NCI-H774 (cell line): ENCODE data around the gene CYP4F8.
"Not testable (repeated sequence)": the region's sequence is repeated elsewhere in the genome, so short reads cannot be mapped to it uniquely, and the experiment has no call there.

Experiments used
- DNase-seq: peaks from one replicate; lab custom pipeline; 2025; lab: John Stamatoyannopoulos, UW

Gene CYP4F8

DNA sequence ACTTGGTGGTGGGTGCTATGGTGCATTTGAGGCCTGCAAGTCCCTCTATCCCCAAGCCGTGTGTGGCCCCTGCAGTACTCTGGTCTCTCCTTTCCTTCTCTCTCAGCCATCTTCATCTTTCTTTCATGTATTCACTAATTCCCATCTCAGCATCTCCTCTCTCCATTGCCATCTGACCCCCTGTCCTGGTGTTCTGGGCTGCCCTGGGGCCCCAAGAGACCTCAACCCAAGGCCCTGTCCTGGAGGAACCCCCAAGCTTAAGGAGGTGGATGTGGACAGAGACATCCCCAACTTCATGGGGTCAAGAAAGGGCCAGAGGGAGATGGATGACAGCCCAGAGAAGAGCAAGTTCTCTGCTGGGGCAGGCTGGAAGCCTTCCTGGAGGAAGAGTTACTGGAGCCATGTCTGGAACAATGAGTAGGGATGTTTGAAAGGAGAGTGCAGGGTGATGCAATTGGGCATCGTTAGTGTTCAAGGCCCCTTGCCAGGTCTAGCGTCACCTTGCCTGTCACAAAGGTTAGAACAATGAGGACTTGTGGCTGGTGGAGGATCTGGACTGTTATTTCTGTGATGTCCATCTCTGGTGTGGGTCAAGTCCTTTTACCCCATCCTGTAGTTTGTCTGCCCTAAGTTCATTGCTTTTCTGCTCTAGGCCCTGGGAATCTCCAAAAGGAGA, 29.2 kb downstream of the CYP4F8 start:
- DNase-seq, result no peak

DNA sequence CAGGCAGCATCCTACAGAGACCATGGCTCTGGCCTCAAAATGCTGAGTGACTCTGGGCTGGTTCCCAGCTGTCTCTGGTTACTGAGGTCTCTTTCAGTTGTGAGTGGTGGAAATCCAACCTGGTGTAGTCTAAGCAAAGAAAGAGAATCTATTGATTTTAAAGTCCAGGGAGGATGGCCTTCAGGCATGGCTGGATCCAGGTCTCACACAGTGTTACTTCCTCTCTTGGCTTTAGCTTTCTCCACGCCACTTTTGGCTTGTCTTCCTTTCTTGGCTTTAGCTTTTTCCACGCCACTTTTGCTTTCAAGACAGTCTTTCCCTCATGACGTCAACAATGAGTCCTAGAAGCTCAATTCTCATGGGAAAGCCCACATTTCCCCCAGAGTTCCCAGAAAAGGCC, 29.8 kb downstream of the CYP4F8 start:
- no peak for DNase-seq

DNA sequence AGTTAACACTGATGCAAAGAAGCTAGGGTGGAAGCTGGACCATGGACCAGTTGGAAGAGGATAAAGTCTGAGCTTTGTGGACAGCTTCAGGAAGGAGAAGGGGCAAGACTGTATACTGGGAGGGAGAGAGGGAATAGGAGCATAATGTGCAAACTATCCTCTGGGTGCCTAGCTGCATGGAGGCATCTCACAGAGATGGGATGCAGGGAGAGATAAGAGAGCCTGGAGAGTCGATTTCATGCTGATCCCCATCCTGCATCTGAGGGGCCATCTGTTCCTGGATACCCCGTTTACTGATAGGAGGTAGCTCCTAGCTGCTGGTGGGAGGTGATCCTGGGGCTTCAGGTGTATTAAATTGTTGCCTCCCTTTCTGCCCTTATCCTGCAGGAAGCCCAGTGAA, 34.5 kb downstream of the CYP4F8 start:
- DNase-seq, result no peak

DNA sequence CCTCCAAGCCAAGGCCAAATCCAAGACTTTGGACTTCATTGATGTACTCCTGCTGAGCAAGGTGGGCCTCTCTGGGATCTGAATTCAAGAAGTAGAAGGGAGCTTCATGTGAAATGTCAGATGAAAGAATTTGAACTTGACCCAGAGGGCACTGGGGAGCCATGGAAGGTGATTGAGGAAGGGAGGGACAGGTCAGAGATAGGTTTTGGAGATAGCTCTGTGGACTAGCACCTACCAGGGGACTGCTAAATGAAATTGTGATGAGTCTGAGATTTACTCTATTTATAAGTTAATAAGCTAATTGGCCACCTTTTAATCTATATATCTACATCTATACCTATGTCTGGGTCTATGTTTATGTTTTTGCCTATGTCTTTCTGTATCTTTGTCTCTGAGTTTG, 35.1 kb downstream of the CYP4F8 start:
- DNase-seq, result not testable (repeated sequence)

DNA sequence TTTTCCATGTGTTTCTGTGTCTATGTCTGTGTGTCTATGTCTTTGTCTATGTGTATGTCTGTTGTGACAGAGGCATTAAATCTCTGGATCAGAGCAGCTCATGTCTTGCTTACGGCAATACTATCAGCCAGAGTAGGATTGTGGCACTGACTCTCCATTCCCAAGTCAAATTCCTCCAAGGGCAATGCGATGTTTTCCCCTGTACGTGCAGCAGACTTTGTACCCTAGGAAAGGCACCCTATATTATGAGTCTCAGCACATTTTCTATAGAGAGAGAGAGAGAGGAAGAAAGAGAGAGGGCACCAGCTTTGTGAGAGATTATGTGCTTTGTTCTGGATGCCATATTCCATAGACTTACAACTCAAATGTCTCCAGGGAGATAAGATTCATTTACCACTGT, 36.8 kb downstream of the CYP4F8 start:
- DNase-seq, result no peak

DNA sequence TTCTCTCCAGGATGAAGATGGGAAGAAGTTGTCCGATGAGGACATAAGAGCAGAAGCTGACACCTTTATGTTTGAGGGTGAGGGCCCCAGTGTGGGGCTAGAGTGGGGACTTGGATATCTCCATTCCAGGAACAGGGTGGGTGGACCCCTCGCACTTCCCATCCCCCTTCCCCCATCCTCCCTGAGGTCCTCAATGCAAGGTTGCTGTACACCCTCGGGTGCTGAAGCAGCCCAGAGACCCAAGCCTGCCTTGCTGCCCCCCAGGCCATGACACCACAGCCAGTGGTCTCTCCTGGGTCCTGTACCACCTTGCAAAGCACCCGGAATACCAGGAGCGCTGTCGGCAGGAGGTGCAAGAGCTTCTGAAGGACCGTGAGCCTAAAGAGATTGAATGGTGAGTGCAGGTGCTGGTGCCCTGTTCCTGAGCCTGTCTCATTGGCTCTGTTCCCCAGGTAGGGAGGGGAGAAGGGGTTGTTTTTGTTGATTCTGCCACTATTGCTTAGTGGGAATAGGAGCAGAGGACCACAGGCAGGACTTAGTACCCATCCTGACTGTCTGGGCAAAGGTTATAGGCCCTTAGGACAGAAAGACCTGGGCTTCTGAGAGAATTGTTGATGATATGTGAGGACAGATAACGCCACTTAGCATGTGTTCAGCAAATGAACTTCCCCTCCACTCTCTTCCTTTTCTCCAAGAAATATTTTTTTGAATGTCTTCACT, 37.7 kb downstream of the CYP4F8 start:
- no peak for DNase-seq

DNA sequence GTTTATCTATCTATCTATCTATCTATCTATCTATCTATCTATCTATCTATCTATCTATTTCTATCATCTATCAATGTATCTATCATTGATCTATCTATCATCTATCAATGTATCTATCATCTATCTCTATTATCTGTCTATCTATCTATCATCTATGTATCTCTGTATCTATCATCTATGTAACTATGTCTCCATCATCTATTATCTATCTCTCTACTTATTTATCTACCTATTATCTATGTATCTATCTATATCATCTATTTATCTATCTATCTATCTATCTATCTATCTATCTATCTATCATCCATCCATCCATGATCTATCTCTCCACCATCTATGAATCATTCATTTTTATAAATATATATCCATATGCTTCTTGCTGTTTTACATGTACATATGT, 41.4 kb downstream of the CYP4F8 start:
- DNase-seq, result no peak

DNA sequence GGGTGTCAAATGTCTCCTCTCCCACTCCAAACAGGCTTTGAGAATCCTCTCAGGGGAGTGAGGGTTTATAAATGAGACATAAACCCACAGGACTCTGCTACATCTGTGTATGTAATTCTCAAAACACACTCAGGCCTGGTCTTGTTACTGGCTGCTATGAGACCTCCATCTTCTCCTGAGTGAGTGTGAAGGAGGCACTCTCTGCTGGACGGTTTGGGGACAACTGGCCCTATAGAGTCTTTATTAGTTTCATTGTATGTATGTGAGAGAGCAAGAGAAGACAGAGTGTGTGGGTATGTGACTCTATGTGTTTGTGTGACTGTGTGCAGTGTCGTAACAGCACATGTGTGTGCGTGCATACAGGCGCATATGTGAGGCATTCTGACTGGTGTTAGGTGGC, 48.2 kb downstream of the CYP4F8 start:
- no peak for DNase-seq

DNA sequence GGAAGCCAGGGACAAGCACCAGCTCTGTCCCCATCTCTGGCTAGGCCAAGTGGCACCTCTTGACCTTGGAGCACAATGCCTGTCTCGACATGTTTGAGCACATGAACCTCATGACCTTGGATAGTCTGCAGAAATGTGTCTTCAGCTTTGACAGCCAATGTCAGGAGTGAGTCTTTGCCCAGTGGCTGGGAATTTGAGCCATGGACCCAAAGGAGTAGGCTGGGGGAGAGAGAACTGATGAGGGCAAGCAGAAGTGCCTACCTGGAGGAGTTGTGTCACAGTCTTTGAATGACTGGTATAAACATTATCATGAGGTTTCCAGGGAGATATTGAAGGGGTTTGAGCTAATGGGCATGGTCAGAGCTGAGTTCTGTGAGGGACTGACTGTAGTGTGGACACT, 51.2 kb downstream of the CYP4F8 start:
- no peak for DNase-seq

DNA sequence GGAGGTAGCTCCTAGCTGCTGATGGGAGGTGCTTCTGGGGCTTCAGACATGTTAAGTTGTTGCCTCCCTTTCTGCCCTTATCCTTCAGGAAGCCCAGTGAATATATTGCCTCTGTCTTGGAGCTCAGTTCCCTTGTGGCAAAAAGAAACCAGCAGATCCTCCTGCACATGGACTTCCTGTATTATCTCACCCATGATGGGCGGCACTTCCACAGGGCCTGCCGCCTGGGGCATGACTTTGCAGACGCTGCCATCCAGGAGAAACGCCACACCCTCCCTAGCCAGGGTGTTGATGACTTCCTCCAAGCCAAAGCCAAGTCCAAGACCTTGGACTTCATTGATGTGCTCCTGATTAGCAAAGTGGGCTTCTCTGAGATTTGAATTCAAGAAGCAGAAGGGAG, 51.9 kb downstream of the CYP4F8 start:
- DNase-seq, result no peak

DNA sequence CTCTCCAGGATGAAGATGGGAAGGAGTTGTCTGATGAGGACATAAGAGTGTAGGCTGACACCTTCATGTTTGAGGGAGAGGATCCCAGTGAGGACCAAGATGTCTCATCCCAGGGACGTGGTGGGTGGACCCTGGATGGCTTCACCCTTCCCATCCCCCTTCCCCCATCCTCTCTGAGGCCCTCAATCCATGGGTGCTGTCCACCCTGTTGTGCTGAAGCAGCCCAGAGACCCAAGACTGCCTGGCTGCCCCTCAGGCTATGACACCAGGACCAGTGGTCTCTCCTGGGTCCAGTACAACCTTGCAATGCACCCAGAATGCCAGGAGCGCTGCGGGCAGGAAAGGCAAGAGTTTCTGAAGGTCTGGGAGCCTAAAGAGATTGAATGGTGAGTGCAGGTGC, 54.4 kb downstream of the CYP4F8 start:
- DNase-seq, result no peak

DNA sequence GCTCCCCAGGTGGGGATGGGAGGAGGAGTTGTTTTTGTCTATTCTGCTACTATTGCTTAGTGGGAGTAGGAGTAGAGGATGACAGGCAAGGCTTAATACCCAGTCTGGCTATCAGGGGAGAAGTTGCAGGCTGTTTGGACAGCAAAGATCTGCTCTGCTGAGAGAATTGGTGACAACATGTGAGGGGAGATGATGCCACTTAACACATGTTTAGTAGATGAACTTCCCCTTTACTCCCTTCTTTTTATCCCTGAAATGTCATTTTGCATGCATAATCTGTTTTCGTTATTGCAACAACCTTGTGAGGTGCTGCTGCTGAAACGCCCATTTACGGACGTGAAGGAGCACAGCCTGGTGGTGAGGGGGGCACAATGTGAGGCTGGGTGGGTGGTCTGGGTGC, 54.9 kb downstream of the CYP4F8 start:
- no peak for DNase-seq

DNA sequence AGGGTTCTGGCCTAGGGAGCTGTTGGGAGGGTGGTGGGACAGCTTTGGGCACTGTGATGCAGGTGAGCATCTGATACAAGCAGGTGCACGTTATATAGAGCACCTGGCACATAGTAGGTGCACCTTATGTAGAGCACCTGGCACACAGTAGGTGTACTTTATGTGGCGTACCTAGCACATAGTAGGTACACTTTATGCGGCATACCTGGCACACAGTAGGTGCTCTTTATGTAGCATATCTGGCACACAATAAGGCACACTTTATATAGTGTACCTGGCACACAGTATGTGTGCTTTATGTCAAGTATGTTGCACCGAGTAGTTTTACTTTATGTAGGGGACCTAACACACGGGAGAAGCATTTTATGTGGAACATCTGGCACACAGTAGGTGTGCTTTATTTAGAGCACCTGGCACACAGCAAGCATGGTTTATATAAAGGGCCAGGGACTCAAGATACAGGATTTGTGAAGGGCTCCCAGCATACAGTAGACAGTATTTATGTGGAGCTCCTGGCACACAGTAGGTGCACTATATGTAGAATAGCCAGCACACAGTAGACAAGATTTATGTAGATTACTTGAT, 56.3 kb downstream of the CYP4F8 start:
- no peak for DNase-seq

DNA sequence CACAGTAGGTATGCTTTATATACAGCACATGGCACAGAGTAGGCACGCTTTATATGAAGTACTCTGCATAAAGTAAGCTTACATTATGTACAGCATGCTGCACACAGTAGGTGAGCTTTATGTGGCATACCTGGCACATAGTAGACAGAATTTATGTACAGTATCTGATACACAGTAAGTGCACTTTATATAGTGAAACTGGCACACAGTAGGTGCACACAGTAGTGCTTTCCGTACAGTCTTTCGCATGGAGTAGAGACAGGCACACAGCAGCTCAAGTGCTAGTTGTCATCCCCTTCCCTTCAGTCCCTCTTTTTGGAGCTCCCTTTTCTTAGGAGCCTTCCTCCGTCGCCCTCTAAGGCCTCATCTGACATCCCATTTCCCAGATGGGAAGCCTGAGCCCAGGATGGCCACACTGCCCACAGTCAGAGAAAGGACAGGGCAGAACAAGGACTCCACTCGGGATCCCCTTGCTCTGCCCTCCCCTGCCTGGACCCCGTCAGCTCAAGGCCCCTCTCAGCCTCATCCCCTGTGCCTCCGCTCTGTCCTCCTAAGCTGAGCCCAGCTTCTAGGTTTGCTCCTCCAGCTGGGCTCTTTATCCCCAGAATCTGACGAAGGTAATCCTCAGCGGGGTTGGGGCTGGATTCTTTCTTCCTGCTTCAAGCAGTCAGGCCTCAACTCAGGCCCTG, 57.0 kb downstream of the CYP4F8 start:
- DNase-seq, result no peak

DNA sequence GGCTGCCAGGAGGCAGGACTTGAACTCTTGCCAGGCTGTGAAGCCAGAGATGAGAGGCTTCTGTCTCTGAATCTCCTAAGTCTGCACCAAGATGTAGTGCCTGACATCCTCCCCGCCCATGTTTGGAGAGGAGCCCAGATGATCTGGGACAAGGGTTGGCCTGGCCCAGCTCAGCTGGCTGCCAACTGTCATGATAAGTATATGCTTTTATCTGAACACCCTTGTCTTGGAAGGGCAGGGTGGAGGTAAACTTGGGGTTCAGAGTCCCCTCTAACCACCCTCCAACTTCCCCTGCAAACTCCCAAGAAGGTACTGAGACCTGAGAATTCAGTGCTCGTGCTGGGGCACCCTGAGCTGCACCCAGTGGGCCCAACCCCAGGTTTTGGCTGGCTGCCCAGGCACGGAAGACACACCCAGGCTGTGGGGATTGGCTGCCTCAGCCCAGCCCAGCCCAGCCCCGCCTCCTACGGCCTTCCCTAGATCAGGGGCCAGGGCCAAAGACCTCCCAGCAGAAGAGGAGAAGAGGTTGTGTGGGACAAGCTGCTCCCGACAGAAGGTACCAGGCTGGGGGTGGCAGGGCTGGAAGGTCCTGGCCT, 57.7 kb downstream of the CYP4F8 start, which contains the start of gene CYP4F12:
Gene CYP4F12 (plus strand): TSS at position 508 of the 596 bp plus-strand sequence. CDS start 443 bp downstream, outside the sequence.
- DNase-seq, result peak; percentile 19

DNA sequence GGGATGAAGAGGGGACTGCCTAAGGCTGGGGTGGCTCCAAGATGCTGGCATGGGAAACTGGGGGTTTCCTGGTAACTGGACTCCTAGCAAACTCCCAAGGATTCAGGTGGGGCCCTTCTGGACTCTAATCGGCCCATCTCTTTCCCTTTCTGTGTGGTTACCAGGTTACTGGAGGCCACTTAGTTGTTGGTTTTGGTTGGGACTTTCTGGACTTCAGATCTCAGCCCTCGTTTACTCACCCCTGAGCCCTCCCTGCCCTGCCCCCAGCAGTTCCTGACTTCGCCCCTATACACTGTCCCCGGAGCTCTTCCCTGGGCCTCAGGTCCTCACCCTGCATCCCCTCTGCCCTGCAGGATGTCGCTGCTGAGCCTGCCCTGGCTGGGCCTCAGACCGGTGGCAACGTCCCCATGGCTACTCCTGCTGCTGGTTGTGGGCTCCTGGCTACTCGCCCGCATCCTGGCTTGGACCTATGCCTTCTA, 58.2 kb downstream of the CYP4F8 start:
- DNase-seq, result no peak

DNA sequence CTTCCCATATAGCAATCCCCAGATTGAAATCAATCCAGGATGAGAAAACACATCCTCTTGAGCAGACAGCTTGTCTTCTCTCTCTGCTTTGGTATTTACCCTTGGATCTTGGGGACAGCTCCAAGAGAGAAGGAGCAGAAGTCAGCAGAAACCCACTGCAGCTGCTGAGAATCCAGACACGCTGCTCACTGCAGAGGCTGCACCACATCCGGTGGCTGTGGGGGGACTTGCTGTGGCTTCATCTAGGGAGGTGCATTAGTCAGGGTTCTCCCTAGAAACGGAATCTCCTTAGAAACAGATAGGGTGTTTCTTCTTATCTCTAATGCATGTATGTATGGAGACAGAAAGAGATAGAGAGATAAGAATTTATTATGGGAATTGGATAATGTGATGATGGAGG, 60.5 kb downstream of the CYP4F8 start:
- DNase-seq, result no peak

DNA sequence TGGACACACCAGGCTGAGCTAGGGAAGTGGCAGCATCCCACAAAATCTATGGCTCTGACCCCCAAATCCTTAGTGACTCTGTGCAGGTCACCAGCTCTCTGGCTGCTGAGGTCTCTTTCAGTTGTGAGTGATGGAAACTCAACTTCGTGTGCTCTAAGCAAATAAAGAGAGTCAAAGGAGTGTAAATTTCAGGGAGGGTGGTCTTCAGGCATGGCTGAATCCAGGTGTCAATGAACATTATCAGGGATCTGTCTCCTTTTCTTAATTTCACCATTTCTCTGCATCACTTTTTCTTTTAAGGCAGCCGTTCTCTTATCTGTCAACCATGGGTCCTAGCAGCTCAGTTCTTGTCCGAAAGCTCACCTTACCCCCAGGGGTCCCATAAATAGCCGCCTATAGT, 64.1 kb downstream of the CYP4F8 start:
- DNase-seq, result no peak

DNA sequence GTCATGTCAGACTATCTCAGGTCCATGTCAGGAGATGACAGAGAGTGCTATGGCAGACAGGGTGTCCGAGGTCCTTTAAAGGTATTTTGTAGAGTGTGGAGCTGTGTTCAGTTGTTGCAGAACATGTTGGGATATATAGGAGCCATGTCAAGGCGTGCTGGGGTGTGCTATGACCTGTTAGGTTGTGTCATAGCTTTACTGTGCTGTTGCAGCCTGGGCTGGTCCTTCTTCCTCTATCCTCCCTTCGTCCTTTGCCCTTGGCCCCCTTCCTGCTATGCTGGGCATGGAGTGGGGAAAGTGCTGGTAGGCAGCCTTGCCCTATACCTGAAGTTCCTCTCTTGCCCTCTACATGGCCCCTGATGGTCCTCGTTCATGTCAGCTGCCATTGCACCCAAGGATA, 64.8 kb downstream of the CYP4F8 start:
- not testable (repeated sequence) for DNase-seq
